Measurements from ENCODE around the gene REEP5. TPM values are rescaled to one million over a fixed set of nuclear protein-coding genes. Genes with fewer than 3 reads are reported as not detected.
"Not testable (repeated sequence)": the region's sequence is repeated elsewhere in the genome, so short reads cannot be mapped to it uniquely, and the experiment has no call there.

Gene REEP5
- 10 to 100 TPM; 38.1 to 46.5 TPM for total RNA-seq
- 53.8 to 153 reads per million in 2 donors for total RNA-seq

- DNase-seq, result peak; percentile 79 to 82 (median 80)
- Mint-ChIP-seq H3K4me1 (peaks cover 48% of the 10 kb centered on the region), H3K27ac (peak within 1 kb of the TSS; percentile 94), H3K27me3 (no peaks in the 10 kb centered on the region), H3K36me3 (ENCODE audit: low read depth) (peaks cover 8% of the 10 kb centered on the region), H3K4me3 (peak within 1 kb of the TSS; percentile 98)
- H3K9me3 ChIP-seq (ENCODE audit: control insufficient read depth, low read length, poor library complexity, severe bottlenecking), result no peaks in the 10 kb centered on the region
- ATAC-seq, result peak; percentile 87
Measured at GRCh38 chr5:112921833-112922817, at the start of gene REEP5. Gene REEP5 (minus strand): TSS chr5:112922227. CDS start chr5:112922190, 37 bp downstream.

- DNase-seq, result no peak
- peaks cover 19% of the 10 kb centered on the region for H3K4me1 Mint-ChIP-seq
Measured at GRCh38 chr5:112971276-112971675, 49.2 kb upstream of the REEP5 start.

DNA sequence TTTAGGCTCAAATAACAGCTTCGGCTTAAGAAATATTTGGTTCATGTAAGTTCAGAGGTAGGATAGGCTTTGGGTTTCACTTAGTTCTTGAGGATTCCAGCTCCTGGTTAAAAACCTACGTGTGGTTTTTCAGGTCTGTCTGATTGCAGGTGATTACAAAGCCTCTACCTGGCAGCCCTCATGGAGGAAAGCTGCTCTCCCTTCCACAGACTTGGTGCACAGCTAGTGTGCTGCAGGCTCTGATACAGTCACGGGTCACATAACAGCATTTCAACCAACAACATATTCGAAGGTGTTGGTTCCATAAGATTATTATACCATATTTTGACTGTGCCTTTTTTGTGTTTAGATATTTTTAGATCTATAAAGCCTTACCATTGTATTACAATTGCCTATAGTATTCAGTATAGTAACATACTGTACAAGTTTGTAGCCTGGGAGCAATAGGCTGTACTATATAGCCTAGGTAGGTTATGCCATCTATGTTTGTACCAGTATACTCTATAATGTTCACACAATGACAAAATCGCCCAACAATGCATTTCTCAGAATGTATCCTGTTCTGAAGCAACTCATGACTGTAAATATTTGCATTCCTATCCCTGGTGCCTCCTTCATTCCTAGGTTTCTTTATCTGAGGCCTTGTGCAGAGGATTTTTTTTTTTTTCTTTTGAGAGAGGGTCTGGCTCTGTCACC lies 46.5 kb upstream of the REEP5 start:
- Mint-ChIP-seq H3K4me3 (no peak overlapping the region), H3K4me1 (peaks cover 10% of the 10 kb centered on the region), H3K36me3 (ENCODE audit: low read depth) (no peaks in the 10 kb centered on the region), H3K27ac (peak overlapping the region; percentile 67), H3K27me3 (no peaks in the 10 kb centered on the region)
- DNase-seq, result no peak
- no peak for ATAC-seq
- H3K9me3 ChIP-seq (ENCODE audit: control insufficient read depth, low read length, poor library complexity, severe bottlenecking), result no peaks in the 10 kb centered on the region

More at GRCh38 chr5:112971276-112971675, 49.2 kb upstream of the REEP5 start:
- no peaks in the 10 kb centered on the region for H3K9me3 ChIP-seq (ENCODE audit: control insufficient read depth, low read length, poor library complexity, severe bottlenecking)
- Mint-ChIP-seq H3K27me3 (no peaks in the 10 kb centered on the region), H3K36me3 (ENCODE audit: low read depth) (no peaks in the 10 kb centered on the region), H3K4me3 (no peak overlapping the region), H3K27ac (no peak overlapping the region)
- no peak for ATAC-seq

DNA sequence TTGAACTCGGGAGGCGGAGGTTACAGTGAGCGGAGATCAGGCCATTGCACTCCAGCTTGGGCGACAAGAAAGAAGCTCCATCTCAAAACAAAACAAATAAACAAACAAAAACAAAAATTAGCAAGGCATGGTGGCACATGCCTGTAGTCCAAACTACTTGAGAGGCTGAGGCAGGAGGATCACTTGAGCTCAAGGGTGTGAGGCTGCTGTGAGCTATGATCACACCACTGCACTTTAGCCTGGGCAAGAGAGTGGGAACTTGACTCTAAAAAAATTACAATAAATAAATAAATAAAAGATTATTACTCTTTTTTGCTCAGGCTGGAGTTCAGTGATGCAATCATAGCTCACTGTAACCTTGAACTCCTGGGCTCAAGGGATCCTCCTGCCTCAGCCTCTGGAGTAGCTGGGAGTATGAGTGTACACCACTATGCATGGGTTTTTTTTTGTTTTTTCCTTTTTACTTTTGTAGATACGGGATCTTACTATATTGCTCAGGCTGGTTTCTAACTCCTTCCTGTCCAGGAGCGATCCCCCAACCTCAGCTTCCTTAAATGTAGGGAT lies 45.6 kb upstream of the REEP5 start:
- no peaks in the 10 kb centered on the region for H3K9me3 ChIP-seq (ENCODE audit: control insufficient read depth, low read length, poor library complexity, severe bottlenecking)
- ATAC-seq, result no peak
- Mint-ChIP-seq H3K4me1 (peaks cover 13% of the 10 kb centered on the region), H3K27me3 (no peaks in the 10 kb centered on the region), H3K27ac (peak overlapping the region; percentile 67), H3K4me3 (no peak overlapping the region), H3K36me3 (ENCODE audit: low read depth) (no peaks in the 10 kb centered on the region)
- DNase-seq, result no peak

DNA sequence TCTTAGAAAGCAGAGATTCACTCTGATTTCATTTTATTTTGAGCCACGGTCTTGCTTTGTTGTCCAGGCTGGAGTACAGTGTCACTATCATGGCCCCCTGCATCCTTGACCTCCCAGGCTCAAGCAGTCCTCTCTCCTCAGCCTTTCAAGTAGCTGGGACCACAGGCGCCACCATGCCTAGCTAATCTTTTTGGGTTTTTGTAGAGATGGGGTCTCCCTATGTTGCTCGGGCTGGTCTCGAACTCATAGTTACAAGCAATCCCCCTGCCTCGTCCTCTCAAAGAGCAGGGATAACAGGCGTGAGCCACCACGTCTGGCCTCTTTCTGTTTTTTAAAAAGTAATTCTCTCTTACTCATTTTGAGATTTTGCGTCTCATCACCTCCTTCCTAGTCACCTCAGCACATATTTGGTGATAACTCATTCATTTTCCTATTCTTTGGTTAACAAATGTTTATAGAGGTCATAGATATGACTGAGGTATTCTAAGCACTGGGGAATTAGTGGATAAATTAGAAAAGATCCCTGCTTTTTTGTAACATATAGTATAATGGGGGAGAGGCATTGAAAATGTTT lies 43.8 kb upstream of the REEP5 start:
- Mint-ChIP-seq H3K27ac (peak overlapping the region; percentile 45), H3K4me3 (no peak overlapping the region), H3K36me3 (ENCODE audit: low read depth) (no peaks in the 10 kb centered on the region), H3K4me1 (peaks cover 13% of the 10 kb centered on the region), H3K27me3 (no peaks in the 10 kb centered on the region)
- ATAC-seq (no peak), DNase-seq (no peak)
- no peaks in the 10 kb centered on the region for H3K9me3 ChIP-seq (ENCODE audit: control insufficient read depth, low read length, poor library complexity, severe bottlenecking)

DNA sequence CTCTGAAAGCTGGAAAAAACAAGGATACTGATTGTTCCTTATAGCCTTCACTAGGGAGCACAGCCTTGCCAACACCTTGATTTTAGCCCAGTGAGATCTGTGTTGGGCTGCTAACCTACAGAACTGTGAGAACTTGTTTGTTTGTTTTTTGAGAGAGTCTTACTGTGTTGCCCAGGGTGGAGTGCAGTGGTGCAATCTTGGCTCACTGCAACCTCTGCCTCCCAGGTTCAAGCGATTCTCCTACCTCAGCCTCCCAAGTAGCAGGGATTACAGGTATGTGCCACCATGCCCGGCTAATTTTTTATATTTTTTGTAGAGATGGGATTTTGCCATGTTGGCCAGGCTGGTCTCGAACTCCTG lies 41.3 kb upstream of the REEP5 start:
- not testable (repeated sequence) for H3K36me3 Mint-ChIP-seq (ENCODE audit: low read depth); ATAC-seq; H3K9me3 ChIP-seq (ENCODE audit: control insufficient read depth, low read length, poor library complexity, severe bottlenecking); H3K27ac Mint-ChIP-seq; H3K27me3 Mint-ChIP-seq; H3K4me3 Mint-ChIP-seq; DNase-seq
- H3K4me1 Mint-ChIP-seq, result peaks cover 14% of the 10 kb centered on the region

DNA sequence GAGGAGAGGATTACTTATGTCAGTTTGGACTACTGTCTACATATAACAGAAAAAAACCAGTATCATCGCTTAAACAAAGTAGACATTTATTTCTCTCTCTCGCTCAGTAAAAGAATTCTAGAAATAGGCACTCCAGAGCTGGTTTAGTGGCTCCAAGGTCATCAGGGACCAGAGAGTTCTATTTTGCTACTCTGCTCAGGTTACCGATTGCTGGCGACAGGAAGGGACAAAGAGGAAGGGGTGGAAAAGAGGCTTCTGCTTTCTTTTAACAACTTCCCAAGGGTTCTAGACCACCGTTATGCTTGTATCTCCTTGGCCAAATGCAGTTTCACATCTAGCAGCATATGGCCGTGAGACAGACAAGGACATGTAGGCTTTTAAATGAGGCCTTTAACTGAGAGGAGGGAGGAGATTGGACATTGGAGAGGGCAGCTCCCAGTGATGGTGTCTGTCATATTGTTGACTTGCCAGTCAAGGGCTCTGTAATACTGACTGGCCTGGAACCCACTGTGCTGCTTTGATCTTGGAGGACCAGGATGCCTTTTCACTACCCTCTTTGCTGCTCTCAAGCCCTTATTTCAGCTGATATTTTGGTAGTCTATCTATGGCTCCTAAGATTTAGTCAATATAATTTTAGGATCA lies 39.0 kb upstream of the REEP5 start:
- Mint-ChIP-seq H3K4me1 (peaks cover 18% of the 10 kb centered on the region), H3K27me3 (no peaks in the 10 kb centered on the region), H3K27ac (no peak overlapping the region), H3K4me3 (no peak overlapping the region), H3K36me3 (ENCODE audit: low read depth) (peaks cover 3% of the 10 kb centered on the region)
- ATAC-seq, result no peak
- no peak for DNase-seq
- H3K9me3 ChIP-seq (ENCODE audit: control insufficient read depth, low read length, poor library complexity, severe bottlenecking), result no peaks in the 10 kb centered on the region

- Mint-ChIP-seq H3K36me3 (ENCODE audit: low read depth) (peaks cover 3% of the 10 kb centered on the region), H3K27ac (no peak overlapping the region), H3K4me3 (no peak overlapping the region), H3K4me1 (peaks cover 18% of the 10 kb centered on the region), H3K27me3 (no peaks in the 10 kb centered on the region)
- DNase-seq (no peak), ATAC-seq (no peak)
- no peaks in the 10 kb centered on the region for H3K9me3 ChIP-seq (ENCODE audit: control insufficient read depth, low read length, poor library complexity, severe bottlenecking)
Measured at GRCh38 chr5:112960315-112960714, 38.3 kb upstream of the REEP5 start.

GRCh38 chr5:112959872-112960271 lies 37.8 kb upstream of the REEP5 start:
- DNase-seq, ATAC-seq, H3K27me3 Mint-ChIP-seq: not testable (repeated sequence)

GRCh38 chr5:112958093-112959088 lies 36.4 kb upstream of the REEP5 start:
- Mint-ChIP-seq H3K27me3 (no peaks in the 10 kb centered on the region), H3K27ac (peak overlapping the region; percentile 70), H3K4me3 (no peak overlapping the region), H3K36me3 (ENCODE audit: low read depth) (peaks cover 3% of the 10 kb centered on the region), H3K4me1 (peaks cover 15% of the 10 kb centered on the region)
- ATAC-seq (peak; percentile 32), DNase-seq (no peak)
- no peaks in the 10 kb centered on the region for H3K9me3 ChIP-seq (ENCODE audit: control insufficient read depth, low read length, poor library complexity, severe bottlenecking)

More at GRCh38 chr5:112959872-112960271, 37.8 kb upstream of the REEP5 start:
- H3K36me3 Mint-ChIP-seq (ENCODE audit: low read depth); H3K4me3 Mint-ChIP-seq; H3K9me3 ChIP-seq (ENCODE audit: control insufficient read depth, low read length, poor library complexity, severe bottlenecking); H3K27ac Mint-ChIP-seq: not testable (repeated sequence)
- peaks cover 18% of the 10 kb centered on the region for H3K4me1 Mint-ChIP-seq

DNA sequence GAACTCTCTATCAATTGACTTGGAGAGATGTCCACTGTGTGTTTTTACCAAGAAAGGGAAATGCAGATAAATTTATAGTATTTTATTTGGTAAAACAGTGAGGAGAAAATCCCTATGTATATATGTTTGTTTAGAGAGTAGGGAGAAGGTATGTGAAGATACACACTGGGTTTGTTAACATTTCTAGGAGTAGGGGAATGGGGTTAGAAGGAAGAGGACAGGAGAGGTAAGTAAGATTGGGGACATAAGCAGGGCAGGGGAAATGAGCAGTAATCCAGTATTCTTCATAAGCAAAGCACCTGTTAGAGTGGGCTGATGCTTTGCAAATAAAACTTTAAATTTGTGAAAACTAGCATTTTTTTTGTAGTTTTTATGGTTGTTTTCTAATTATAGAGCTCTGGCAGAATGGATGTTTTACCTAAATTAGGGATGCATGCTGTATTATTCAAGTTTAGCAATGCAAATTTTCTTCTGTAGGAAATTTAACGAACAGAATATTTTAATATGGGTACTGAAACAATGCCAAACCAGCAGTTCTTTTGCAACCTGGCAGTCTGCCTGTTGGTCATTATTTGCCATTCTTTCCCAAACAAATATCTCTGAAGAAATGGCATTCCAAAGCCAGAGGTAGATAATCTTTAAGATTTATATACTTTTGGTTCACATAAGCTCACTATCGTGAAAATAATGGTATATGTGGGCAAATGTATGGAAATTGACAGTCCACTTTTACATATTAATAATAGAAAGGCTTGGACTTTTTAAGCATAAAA lies 35.2 kb upstream of the REEP5 start:
- H3K36me3 Mint-ChIP-seq (ENCODE audit: low read depth), result peaks cover 3% of the 10 kb centered on the region
- H3K4me1 Mint-ChIP-seq, result peaks cover 12% of the 10 kb centered on the region
- peak overlapping the region; percentile 19 for H3K27ac Mint-ChIP-seq
- ATAC-seq (no peak), DNase-seq (no peak)
- H3K4me3 Mint-ChIP-seq, result no peak overlapping the region
- H3K9me3 ChIP-seq (ENCODE audit: control insufficient read depth, low read length, poor library complexity, severe bottlenecking), result no peaks in the 10 kb centered on the region
- no peaks in the 10 kb centered on the region for H3K27me3 Mint-ChIP-seq

All from T-helper 17 cell (primary cell).